Activated CD4-positive, CD25-positive, alpha-beta regulatory T cell treated with anti-CD3 and anti-CD28 coated beads, Interleukin-2, amount 50 U/mL, for 72 hours (primary cell): ENCODE results near the gene KRIT1.
A peak's percentile ranks its signal among the peaks of the same experiment; 100 is the strongest.
"Not testable (repeated sequence)": the region's sequence is repeated elsewhere in the genome, so short reads cannot be mapped to it uniquely, and the experiment has no call there.

ENCODE experiments used
- DNase-seq: peaks from one replicate; pipeline ENCODE4 v3.0.0; 2021

The KRIT1 gene

DNA sequence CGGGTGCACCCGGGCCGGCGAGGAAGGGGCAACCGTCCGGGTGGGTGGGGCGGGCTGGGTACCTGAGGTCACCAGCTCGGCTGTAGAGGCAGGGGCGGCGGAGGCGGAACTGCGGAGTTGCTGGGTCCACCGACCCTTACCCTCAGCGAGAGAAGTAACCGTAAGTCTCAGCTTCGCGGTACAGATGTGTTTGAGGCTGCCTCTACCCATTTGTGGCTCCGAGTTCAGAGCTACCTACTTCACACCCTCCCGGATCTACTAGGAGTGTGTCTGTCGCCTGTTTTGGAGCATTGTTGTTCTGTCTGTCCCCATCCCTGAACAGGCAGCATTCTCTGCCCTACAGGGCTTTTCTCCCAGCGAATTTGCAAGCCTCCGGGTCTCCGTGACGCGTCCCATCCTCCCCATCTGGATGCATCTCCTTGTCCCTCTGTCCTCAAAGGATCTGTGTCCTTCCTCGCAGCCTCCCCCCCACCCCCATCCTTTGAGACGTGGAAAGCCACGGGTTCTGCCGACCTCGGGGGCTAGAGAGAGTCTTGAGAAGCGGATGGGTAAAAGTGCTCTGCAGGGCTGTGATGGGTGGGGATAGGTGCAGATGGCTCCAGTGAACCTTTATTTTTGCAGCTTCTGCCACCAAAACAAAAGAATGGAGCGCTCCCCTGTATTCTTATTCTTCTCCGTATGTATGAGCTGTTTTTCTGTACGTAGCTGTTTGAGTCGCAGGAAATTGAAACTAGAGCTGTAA lies 817 bp upstream of the KRIT1 start:
- DNase-seq = peak; percentile 31

DNA sequence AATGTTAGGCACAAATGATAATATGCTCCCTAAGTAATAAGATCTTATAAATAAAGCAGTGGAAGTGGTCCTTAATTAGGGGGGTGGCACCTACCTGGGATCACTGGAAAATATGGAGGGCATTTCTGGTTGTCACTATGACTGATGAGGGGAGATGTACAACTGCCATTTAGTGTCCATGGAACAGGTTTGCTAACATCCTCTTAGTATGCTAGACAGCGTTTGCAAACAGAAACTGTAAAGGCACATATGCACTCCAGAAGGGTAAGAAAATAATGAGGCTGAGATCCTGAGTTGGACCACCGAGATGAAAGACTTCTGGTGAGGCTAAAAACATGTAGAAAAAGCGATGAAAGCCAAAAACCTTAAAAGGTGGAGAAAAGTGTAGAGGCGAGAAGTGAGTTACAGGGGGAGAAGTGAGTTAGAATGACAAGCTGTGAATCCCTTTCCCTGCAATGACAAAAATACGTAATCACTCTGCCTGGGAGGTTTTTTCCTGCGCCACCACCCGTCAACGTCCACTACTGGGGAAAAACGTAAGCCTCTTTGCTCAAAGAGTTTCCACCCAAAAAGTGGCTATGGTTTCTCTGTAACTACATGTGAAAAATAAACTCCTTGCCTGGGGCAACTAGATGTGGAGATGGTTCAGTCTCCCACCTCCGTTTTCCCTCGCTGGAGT lies 767 bp downstream of the KRIT1 start:
- DNase-seq = no peak

DNA sequence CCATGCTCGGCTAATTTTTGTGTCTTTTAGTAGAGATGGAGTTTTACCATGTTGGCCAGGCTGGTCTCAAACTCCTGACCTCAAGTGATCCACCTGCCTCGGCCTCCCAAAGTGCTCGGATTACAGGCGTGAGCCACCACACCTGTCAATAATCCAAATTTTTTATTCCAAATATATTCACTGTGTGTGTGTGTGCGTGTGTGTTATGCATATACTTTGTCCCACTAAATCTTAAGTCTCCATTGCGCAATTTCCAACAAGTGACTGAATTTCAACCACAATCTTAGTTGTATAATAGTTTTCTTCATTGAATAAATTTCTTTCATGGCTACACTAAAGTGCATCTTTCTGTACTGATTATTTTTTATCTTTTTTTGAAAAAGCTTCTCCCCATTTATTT lies 2.7 kb downstream of the KRIT1 start:
- DNase-seq = no peak

DNA sequence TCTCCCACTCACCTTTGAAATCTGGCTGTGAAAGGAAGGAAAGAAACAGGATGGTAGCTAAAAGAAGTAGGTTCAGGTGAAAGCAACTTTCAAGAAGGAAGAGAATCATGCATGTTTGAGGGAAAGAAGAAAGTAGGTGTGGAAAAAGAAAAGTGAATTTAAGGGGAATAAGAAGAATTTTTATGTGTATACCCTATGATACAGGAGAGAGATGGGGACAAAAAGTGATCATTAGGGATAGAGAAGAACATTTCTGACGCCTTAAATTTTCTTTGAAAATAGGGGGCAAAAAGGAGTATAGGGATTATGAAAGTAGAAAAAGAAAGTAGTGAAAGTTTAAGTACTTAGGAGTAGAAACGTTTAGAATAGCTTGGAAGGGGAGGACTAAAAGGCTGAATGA lies 15.2 kb downstream of the KRIT1 start:
- no peak for DNase-seq

DNA sequence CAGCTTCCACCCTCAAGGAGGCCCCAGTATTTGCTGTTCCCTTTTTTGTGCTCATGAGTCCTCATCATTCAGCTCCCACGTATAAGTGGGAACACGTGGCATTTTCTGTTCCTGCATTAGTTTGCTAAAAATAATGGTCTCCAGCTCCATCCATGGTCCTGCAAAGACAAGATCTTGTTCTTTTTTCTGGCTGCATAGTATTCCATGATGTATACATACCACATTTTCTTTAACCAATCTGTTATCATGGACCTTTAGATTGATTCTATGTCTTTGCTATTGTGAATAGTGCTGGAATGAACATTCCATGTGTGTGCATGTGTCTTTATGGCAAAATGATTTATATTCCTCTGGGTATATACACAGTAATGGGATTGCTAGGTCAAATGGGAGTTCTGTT lies 17.0 kb downstream of the KRIT1 start:
- DNase-seq = no peak

DNA sequence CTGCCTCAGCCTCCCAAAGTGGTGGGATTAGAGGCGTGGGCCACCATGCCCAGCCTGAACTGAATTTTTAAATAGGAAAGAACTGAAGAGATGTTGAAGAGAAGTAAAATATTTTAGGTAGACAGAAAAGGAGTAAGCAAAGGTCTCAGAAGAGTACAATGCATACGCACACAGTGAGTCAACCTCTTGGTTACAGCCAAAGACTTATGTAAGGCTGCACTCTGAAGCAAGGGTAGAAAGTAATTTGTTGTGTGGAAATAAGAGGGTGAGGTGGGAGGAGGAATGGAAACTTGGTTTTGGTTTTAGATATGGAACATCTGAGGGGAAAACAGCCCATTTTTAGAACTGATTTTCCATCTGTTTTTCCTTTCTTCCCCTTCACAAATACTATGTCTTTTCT lies 17.6 kb downstream of the KRIT1 start:
- no peak for DNase-seq

DNA sequence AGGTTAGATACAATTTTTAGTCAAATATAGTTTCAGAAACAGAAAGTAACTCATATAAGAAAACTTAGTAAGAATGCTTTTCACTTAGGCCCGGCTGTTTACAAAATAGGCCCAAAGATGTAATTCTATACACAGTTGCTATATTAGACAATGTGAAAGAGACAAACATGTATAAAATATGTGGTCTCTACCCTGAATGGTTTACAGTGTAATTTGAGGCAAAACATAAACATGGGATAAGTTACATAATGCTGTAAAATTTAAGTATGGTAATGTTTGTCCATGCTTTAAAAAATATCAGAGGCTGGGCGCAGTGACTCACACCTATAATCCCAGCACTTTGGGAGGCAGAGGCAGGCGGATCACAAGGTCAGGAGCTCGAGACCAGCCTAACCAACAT lies 18.7 kb downstream of the KRIT1 start:
- DNase-seq = no peak

DNA sequence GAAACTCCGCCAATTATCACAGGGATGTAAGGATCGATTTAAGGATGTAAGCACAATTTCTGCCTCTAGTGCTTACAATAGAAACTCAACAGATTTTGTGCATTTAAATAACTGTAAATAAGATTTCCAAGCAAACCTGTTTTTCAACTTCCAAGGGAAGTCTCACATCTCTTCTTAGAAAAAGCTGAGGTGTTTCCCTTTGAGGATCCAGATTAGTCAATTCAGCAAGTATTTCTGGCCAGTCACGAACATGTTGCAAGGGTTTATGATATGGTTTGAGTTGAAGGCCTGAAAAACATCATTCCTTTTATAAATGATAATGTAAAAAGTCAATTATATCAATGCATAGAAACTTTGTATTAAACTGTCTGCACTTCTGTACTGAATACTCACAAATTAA lies 23.9 kb downstream of the KRIT1 start:
- no peak for DNase-seq

DNA sequence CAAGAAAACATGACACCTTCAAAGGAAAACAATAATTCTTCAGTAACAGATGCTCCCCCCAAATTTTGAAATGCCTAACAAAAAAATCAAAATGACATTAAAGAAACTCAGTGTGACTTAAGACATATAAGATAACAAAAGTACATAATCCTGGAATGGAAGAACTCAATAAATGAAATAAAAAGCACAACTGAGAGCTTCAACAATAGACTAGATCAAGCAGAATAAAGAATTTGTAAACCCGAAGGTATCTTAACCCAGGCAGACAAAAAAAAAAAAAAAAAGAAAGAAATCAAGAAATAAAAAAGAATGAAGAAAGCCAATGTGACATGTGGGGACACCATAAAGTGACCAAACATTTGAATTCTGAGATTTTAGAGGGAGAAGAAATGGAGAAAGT lies 39.0 kb downstream of the KRIT1 start:
- no peak for DNase-seq

DNA sequence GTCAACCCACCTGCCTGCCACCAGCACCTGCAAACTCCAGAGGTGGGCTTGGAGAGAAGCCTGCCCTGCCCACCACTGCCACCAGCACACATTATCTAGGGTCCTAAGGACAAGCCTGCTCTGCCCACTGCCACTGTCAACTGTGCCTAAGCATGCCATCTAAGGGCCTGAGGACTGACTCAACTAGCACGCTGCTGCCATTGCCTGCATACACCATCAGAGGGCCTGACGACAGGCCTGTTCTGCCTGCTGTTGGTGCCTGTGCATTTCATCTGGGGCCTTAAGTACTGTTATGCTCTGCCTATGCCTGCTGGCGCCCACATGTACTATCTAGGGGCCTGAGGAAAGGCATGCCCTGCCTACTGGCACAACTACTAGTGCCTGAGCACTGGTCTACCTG lies 39.7 kb downstream of the KRIT1 start:
- DNase-seq = no peak

DNA sequence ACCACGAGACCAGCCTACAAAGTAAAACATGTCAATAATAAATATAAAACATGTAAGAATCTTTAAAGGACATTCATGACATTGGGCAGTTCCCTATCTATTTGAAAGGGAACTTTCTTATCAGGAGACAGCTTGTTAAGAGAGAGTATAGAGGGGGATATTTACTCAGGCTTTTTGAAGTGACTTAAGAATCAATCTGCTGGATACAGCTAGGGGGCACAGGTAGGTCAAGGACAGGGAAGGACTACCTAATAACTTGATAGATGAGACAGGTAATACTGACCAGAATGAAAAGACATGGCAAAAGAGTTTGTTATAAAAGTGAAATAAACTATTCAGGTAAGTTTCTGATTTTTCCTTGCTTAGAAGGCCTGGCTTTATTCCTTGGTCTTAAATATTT lies 44.9 kb downstream of the KRIT1 start:
- DNase-seq = no peak

DNA sequence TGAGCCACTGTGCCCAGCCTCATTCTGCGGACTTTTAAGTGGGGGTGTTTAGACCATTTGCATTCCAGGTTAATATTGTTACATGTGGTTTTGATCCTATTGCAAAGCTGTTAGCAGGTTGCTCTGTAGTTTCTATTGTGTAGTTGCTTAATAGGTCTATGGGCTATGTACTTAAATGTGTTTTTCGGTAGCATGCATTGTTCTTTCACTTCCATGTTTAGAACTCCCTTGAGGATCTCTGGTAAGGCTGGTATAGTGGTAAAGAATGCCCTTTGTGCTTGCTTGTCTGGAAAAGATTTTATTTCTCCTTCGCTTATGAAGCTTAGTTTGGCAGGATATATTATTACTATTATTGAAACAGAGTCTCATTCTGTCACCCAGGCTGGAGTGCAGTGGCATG lies 53.4 kb downstream of the KRIT1 start:
- DNase-seq = no peak

DNA sequence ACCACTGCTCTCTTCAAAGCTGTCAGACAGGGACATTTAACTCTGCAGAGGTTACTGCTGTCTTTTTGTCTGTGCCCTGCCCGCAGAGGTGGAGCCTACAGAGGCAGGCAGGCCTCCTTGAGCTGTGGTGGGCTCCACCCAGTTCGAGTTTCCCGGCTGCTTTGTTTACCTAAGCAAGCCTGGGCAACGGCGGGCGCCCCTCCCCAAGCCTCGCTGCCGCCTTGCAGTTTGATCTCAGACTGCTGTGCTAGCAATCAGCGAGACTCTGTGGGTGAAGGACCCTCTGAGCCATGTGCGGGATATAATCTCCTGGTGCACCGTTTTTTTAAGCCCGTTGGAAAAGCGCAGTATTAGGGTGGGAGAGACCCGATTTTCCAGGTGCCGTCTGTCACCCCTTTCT lies 56.5 kb downstream of the KRIT1 start:
- DNase-seq = not testable (repeated sequence)

DNA sequence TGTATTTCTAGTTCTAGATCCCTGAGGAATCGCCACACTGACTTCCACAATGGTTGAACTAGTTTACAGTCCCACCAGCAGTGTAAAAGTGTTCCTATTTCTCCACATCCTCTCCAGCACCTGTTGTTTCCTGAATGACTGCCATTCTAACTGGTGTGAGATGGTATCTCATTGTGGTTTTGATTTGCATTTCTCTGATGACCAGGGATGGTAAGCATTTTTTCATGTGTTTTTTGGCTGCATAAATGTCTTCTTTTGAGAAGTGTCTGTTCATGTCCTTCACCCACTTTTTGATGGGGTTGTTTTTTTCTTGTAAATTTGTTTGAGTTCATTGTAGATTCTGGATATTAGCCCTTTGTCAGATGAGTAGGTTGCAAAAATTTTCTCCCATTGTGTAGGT lies 61.4 kb downstream of the KRIT1 start:
- not testable (repeated sequence) for DNase-seq

DNA sequence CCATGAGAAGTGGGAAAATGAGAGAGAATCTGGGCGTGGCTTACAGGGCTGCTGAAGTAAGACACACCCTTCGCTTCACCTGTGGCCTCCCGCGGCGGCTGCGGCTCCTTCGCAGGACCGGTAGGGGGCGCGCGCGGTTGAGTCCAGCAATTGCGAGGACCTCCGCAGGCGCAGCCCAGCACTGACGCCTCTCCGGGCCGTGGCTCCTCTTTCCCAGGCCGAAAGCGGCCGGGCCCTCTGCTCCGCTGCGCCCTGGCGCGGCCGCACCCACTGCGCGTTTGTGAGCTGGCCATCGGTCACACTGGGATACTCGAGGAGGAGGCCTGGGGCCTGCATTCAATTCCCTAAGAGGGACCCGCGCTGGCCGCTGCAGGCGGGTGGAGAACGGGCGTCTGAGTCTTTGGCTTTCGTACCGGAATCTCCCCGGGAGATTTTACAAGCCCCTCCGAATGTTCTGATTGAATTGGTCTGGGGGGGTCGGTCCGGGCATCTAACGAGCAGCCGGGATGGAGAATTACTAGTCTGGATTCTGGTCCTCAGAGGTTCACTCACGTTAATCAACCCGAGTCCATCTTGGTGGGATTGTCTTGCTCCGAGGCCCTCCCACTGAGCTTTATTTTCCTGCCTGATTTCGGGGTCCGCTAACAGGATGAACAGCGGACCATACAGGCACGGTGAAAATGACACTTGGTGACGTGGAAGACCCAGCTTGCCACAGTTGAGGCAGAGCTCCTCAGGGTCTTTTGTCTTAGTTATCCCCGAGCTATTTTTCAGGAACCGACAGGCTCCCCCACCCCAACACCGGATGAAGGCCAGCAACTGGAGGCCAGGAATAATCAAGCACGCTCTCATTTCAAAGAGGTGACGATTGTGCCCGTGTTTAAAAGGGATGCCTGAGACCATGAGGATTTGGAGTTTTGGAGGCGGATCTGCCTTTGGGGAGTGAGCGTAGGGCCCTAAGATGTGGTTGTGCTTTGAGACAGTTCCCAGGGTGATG lies 66.5 kb downstream of the KRIT1 start, which contains the start of gene LRRD1:
Gene LRRD1, minus strand, starts transcription at position 215 of the 997 bp plus-strand sequence. CDS start 13,940 bp downstream, outside the sequence.
- DNase-seq = peak; percentile 94

DNA sequence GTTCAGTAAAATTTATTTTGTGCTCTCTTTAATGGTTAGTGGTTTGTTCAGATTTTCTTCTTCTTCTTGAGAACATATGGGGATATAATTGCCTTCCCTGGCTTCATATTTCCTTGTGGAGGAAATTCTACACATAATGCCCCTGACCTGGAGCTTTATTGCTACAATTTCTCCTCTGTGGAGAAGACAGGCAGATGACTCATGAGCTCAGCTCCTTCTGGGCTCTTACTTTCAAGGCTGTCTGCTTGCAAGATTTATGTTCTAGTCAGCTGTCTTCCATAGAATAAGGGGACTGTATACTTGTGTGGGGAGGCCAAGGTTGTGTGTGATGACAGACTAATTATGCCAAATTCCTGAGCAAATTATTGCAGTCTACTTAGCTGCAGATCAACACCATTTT lies 68.4 kb downstream of the KRIT1 start:
- DNase-seq = no peak

DNA sequence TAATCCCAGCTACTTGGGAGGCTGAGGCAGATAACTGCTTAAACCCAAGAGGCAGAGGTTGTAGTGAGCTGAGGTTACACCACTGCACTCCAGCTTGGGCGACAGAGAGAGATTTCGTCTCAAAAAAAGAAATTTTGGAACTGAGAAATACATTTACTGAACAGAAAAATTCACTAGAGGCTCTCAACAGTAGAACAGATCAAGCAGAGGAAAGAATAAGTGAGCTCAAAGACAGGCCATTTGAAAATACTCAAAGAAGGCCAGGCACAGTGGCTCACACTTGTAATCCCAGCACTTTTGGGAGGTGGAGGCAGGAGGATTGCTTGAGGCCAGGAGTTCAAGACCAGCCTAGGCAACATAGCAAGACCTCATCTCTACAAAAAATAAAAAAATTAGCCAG lies 76.2 kb downstream of the KRIT1 start:
- not testable (repeated sequence) for DNase-seq

DNA sequence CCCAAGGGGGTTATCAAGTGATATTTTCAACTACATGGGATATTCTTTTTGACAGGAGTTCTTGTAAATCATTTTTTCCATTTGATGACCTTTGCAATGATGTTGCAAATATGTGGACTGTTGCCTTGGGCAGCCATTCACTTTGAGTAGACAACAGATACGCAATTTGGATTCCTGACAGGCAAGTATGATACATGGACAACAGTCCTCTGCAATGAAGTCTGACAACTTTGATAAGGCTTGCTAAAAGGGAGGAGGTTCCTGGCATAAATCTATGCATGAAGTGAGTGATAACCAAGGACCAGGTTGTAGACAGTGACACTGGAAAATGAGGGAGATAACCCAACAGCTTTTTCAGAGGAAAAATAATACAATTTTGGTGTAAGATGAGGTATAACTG lies 84.4 kb downstream of the KRIT1 start:
- DNase-seq = no peak

DNA sequence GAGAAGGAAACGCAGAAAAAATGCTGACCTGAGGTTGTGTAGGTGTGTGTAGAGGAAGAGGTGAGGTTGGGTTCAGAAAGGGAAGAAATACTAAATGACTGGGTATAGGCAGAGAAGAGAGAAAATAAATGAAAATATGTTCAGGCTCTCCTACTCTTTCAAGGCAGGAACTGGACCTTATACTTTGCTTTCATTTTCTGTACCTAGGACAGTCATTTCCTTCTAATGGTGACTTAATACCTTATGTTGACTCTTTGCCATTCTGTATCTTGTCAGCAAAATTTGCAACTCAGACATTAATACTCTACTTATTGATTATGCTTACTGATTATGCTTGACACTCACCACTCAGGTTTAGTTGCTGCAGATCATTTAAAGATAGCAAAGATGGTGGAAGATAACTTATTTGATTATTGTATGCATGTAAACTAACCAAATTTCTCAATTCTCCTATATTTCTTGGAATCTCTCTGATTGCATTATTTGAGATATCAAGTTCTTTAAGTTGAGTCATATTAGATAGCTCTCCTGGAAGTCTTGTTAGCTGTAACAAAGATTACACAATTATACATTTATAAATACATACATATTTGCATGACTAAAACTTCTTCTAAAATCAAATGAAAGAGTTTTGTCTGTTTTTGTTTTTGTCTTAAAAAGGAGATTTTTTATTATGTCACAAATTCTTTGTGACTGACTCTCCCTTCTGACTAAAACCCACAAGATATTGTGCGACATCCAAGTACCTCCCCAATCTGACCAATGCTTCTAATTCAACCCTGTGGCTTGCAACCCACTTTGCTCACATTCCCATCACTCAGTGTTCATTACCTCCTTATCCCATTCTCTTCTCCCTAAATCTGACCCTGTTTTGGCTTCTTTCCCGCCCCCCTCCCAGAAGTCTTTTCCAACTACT lies 86.8 kb downstream of the KRIT1 start:
- DNase-seq = no peak

DNA sequence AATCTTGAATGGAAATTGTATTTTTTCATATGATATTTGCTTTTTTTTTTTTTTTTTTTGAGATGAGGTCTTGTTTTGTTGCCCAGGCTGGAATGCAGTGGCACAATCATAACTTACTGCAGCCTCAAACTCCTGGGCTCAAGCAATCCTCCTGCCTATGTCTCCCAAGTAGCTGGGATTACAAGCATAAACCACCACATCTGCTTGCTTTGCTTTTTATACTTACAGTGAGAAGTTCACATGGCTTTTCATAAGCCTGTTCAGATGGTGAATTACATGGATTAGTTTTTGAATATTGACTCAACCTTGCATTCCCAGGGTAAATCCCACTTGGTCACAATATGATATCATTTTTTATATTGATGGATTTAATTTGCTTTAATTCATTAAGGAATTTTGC lies 88.7 kb downstream of the KRIT1 start:
- no peak for DNase-seq

DNA sequence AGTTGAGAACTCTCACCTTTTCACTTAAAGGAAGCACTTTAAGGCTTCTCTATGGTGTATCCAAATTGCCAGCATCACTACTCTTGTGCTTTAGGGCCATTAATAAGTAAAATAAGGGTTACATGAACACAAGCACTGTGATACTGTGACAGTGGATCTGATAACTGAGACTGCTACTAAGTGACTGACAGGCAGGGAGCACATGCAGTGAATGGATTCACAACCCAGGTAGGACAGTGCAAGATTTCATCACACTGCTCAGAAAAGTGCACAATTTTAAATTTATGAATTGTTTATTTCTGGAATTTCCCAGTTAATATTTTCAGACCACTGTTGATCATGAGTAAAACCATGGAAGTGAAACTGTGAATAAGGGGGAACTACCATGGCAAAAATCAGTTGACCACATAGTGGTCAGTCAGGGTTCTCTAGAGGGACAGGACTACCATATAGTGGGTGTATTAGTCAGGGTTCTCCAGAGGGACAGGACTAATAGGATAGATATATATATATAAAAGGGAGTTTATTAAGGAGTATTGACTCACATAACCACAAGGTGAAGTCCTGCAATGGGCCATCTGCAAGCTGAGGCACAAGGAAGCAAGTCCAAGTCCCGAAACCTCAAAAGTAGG lies 90.5 kb downstream of the KRIT1 start:
- DNase-seq = no peak
